Choroid plexus epithelial cell (primary cell): Measurements from ENCODE around the gene SAP30BP.
A peak's percentile ranks its signal among the peaks of the same experiment; 100 is the strongest.

Source experiments
- DNase-seq: peaks from one replicate; pipeline ENCODE4 v3.0.0-alpha.2; 2010; ENCODE audit warnings: low read depth
- H3K4me3 ChIP-seq: 2 replicates; pipeline ENCODE4 v1.5.1; 2011; ENCODE audit warnings: low read depth, mild to moderate bottlenecking, control low read depth, low read length, moderate library complexity
- TF ChIP-seq, protein P1 (sequence below): conservative IDR thresholded peaks from 2 replicates; pipeline ENCODE4 v1.5.1; 2011; ENCODE audit warnings: low read depth, mild to moderate bottlenecking, control low read depth, inconsistent platforms, low read length, moderate library complexity

SAP30BP gene

GRCh38 chr17:75681289-75681688 is 14.2 kb downstream of the SAP30BP start:
- DNase-seq: peak; percentile 47
- TF ChIP-seq, protein P1, sequence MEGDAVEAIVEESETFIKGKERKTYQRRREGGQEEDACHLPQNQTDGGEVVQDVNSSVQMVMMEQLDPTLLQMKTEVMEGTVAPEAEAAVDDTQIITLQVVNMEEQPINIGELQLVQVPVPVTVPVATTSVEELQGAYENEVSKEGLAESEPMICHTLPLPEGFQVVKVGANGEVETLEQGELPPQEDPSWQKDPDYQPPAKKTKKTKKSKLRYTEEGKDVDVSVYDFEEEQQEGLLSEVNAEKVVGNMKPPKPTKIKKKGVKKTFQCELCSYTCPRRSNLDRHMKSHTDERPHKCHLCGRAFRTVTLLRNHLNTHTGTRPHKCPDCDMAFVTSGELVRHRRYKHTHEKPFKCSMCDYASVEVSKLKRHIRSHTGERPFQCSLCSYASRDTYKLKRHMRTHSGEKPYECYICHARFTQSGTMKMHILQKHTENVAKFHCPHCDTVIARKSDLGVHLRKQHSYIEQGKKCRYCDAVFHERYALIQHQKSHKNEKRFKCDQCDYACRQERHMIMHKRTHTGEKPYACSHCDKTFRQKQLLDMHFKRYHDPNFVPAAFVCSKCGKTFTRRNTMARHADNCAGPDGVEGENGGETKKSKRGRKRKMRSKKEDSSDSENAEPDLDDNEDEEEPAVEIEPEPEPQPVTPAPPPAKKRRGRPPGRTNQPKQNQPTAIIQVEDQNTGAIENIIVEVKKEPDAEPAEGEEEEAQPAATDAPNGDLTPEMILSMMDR: no peak
- H3K4me3 ChIP-seq: no peak overlapping the region

- TF ChIP-seq, protein P1: no peak
- DNase-seq: peak; percentile 62
- no peak overlapping the region for H3K4me3 ChIP-seq
These were observed 16.4 kb downstream of the SAP30BP start for GRCh38 chr17:75683583-75683982.

GRCh38 chr17:75684249-75684648 is 17.1 kb downstream of the SAP30BP start:
- no peak for DNase-seq
- no peak overlapping the region for H3K4me3 ChIP-seq
- TF ChIP-seq, protein P1: no peak

- TF ChIP-seq, protein P1: no peak
These were observed 17.8 kb downstream of the SAP30BP start for GRCh38 chr17:75684924-75685323.

GRCh38 chr17:75685499-75685898 is 18.4 kb downstream of the SAP30BP start:
- no peak overlapping the region for H3K4me3 ChIP-seq
- peak; percentile 59 for DNase-seq
- TF ChIP-seq, protein P1: no peak

More at GRCh38 chr17:75684924-75685323, 17.8 kb downstream of the SAP30BP start:
- no peak overlapping the region for H3K4me3 ChIP-seq
- DNase-seq: peak; percentile 83

DNA sequence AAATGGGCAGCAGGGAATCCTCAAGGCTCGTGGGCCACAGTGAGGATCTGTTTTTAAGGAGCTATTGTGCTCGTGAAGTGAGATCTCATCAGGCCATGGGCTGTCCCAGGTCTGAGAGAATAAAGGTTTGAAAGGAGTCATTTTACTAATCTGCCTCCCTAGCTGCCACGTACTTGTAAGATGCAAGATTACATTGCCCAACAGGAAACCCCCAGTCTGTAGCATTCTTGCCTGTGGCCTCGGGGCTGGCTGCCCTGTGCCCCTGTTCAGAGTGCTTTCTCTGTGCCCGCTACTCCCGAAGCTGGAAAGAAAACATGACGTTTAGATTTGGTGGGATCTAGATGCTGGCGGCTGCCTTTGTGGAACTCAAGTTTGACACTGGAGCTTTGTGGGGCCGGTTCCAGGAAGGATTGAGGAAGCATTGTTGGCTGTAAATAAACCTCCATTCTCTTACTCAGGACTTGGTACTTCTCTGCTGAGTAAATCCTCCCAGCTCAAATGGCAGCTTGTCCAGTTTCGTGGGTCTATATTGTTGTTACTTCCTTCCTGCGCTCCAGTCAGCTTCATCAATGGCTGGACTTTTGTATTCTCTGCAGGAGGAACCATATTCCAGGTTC is 21.2 kb downstream of the SAP30BP start:
- TF ChIP-seq, protein P1: no peak
- DNase-seq: peak; percentile 84
- no peak overlapping the region for H3K4me3 ChIP-seq

GRCh38 chr17:75689441-75689873 is 22.3 kb downstream of the SAP30BP start:
- H3K4me3 ChIP-seq: no peak overlapping the region
- TF ChIP-seq, protein P1: no peak
- DNase-seq: no peak
